IPS-18c (cell line): ENCODE results near the gene BAZ2B.

Experiments
- H3K4me3 ChIP-seq: 2 replicates; pipeline ENCODE4 v1.7.0; 2013; ENCODE audit warnings: low read depth, mild to moderate bottlenecking, low read length, moderate library complexity; ENCODE audit not compliant: insufficient read depth
- H3K9me3 ChIP-seq: one replicate; pipeline ENCODE4 v1.6.1; 2013; ENCODE audit warnings: mild to moderate bottlenecking, low read length, moderate library complexity; ENCODE audit not compliant: control insufficient read depth, insufficient read depth

The BAZ2B gene

DNA sequence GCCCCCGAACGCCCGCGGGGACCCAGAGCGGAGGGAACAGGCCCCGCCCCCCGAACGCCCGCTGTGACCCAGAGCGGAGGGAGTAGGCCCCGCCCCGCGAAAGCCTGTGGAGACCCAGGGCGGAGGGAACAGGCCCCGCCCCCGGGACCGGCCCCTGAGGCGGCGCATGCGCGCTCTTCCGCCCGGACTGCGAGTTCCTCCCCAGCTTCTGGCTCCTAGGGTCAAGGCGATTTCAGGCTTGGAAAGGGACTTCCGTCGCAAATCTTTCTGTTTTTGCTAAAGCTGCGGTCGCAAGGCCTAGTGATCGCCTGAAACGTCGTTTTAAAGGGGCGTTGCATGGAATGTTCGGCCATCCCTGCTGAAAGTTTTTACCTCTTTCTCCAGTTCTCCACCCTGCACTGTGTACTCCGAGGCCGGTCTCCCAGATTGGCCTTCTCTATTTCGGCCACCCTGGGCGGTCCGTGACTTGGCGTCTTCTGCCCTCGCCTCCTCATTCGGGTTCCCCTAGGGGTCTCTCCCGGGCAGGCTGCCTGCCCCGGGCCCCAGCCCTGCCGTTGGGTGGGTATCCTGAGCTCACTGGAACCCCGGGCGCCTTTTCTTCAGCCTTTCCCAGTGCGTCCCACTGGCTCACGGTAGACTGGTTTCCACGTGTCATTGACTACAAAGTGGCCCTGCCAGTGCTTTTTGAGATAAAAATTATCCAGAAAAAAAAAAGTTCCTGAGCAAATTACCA lies 329.5 kb downstream of the BAZ2B start:
- peak overlapping the region; percentile 86 for H3K4me3 ChIP-seq
- H3K9me3 ChIP-seq = no peaks in the 10 kb centered on the region

DNA sequence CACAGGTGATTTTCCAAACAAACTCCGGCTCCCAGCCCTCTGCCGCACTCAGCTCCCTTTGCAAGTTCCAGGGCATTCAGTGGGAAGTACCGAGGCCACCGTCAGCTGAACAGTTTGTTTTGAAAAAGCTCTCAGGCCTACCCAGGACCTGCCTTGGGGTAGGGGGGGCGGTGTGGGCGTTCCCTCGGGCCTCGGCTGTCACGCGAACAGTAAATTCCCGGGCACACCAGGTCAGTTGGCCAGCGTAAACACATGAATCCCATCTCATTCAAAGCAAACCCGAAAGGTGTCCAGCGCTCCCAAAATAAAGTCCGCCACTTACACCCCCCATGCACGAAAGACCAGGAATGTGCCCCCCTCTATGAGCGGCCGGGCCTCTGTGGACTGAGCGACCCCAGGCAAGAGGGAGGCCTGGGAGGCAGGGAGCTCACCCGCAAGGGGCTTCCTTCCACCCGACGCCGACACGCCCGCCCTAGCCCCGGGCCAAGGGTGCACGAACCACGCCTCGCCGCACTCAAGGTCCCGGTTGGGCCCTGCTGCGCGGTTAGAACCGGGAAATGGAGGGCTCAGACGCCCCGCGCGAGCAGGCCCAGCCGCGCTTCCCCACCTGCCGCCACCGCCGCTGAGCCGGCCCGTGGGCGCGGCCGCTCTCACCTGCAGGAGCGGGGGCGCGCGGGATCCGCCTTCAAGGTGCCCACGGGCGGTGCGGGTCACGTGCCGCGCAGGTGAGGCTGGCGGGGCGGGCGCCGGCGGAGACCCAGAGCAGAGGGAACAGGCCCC lies 330.2 kb downstream of the BAZ2B start, which contains the start of gene WDSUB1:
Gene WDSUB1, minus strand, starts transcription at position 775 of the 780 bp plus-strand sequence. CDS start 3,634 bp downstream, outside the sequence.
- Histone ChIP-seq H3K4me3 (peak within 1 kb of the TSS; percentile 86), H3K9me3 (no peaks in the 10 kb centered on the region)

DNA sequence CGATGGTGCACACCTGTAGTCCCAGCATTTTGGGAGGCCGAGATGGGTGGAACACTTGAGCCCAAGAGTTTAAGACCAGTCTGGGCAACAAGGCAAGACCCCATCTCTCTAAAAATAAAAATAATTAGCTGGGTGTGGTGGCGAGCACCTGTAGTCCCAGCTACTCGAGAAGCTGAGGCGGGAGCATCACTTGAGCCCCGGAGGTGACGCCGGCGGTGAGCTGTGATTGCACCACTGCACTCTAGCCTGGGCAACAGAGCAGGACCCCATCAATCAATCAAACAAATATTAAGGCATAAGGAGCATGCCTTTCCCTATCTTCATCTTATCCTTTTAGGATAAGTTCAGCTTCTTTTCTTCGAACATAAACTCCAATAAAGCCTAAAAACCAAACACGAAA lies 330.9 kb downstream of the BAZ2B start:
- peak overlapping the region; percentile 86; the same call in 1 of the 2 replicates for H3K4me3 ChIP-seq

DNA sequence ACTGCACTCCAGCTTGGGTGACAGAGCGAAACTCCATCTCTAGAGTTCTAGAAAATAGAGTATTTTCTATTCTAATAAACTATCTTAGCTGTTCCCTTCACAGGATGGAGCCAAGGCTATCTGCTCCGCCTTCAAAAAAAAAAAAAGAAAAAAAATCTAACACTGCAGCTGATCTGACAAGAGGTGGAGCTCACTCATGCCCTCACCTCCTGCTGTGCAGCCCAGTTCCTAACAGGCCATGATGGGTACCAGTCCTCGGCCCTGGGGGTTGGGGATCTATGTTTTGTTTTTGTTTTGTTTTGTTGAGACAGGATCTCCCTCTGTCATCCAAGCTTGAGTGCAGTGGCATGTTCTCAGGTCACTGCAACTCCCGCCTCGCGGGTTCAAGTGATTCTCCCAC lies 332.8 kb downstream of the BAZ2B start:
- Histone ChIP-seq H3K9me3 (no peaks in the 10 kb centered on the region), H3K4me3 (no peak overlapping the region)

More for the DNA sequence above, 330.9 kb downstream of the BAZ2B start:
- no peaks in the 10 kb centered on the region for H3K9me3 ChIP-seq

DNA sequence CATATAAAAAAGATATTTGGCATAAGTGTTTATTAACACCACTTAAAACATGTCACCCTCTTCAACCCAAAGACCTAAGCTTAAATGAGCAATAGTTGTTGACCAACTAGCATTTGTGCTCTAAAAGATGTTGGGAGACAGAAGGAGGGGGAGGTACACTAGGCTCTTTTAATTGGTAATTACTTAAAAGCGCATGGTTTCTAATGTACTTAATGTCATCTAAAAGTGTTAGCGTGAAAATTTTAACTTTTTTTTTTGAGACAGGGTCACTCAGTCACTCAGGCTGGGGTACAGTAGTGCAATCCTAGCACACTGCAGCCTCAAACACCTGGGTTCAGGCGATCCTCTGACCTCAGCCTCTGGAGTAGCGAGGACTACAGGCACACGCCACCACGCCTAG lies 335.3 kb downstream of the BAZ2B start:
- no peak overlapping the region for H3K4me3 ChIP-seq
- no peaks in the 10 kb centered on the region for H3K9me3 ChIP-seq

DNA sequence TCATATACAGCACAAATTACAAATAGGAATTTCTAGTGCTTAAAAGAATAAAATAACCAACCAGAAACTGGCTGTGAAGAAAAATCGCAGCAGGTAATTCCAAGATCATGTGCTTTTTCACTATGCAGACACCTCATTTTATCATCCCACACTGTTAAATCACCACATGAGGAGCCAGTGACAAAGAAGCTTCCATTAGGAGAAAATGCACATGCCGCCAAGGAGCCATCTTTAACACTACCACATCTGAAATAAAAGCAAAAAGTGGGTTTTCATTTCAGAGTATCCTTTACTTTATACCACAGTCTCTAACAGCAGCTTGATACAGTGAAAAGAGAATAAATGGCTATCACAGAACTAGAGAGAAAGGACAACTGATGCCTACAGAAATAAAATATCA lies 336.6 kb downstream of the BAZ2B start:
- Histone ChIP-seq H3K9me3 (no peaks in the 10 kb centered on the region), H3K4me3 (no peak overlapping the region)

DNA sequence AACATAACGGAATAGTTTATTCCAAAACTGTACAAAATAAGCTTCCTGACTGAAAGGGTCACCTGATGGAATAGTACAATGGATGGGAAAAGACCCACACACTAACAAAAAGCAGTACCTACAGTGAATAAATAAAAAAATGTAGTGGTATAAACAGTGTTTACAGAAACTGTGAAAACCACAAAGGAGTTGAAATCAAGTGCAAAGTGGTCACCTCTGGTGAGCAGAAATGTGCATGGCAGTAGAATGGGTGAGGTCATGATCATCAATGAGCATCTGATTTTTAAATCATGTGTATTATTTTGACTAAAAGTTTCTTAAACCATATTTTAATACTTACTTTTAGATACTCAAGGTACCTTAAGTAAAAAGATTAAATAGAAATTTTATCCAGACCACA lies 341.2 kb downstream of the BAZ2B start:
- Histone ChIP-seq H3K9me3 (no peaks in the 10 kb centered on the region), H3K4me3 (no peak overlapping the region)

DNA sequence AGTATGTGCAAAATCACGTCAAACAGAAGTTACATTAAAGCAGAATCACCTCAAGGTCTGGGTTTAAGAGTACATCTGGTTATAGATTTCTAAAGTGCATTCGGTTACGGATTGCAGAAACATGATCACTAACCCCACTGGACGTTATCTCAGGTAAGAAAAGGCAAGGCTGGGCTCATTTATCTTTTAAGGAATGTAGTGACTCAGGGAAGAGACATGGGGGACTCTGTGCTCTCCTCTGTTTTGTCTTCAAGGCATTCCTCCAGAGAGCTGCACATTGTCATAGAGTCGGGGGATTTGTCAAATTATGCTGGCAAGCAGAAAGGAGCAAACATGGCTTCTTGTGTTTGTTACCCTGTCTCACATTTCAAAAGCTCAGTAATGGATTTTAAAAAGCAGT lies 344.2 kb downstream of the BAZ2B start:
- Histone ChIP-seq H3K9me3 (no peaks in the 10 kb centered on the region), H3K4me3 (no peak overlapping the region)

DNA sequence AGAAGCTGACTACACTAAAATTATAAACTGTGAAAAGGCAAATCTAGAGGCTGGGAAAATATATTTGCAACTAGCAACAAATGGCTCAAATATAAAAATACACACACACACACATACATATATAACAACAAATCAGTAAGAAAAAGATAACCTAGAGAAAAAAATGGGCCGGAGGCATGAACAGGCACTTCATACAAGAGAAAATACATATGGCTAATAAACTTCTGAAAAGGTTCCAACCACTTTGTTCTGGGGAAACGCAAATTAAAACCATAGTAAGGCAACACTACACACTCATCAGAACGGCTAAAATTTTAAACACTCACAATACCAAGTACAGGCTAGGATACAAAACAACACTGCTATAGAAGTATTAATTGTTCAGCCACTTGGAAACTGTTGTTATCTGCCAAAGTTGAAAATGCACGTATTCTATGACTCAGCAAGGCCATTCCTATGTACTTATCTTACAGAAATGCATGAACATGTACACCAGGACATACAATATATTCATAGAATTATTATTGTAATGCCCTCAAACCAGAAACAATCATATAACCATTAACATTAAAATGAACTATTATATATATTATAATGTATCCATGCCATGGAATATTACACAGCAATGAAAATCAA lies 345.5 kb downstream of the BAZ2B start:
- no peaks in the 10 kb centered on the region for H3K9me3 ChIP-seq
- H3K4me3 ChIP-seq = no peak overlapping the region
